Skin epidermis (tissue), 12 donors: ENCODE measurements around the gene ABL1.
"Not testable (repeated sequence)": the region's sequence is repeated elsewhere in the genome, so short reads cannot be mapped to it uniquely, and the experiment has no call there.

Source experiments
- H3K27ac ChIP-seq, 21 experiments: fragments of 200-600 bp; sonication (generic) in 11 of 21; one replicate each; pipeline ENCODE4 v1.5.0; 2020; ENCODE audit warnings: mild to moderate bottlenecking in 3 of 21, inconsistent platforms in 2 of 21, moderate library complexity in 2 of 21
- H3K4me3 ChIP-seq, 7 experiments: fragments of 200-600 bp; sonication (generic) in 2 of 7; one replicate each; pipeline ENCODE4 v1.5.0; 2020; ENCODE audit warnings: inconsistent platforms in 2 of 7, mild to moderate bottlenecking in 2 of 7, moderate library complexity in 1 of 7

Gene ABL1

DNA sequence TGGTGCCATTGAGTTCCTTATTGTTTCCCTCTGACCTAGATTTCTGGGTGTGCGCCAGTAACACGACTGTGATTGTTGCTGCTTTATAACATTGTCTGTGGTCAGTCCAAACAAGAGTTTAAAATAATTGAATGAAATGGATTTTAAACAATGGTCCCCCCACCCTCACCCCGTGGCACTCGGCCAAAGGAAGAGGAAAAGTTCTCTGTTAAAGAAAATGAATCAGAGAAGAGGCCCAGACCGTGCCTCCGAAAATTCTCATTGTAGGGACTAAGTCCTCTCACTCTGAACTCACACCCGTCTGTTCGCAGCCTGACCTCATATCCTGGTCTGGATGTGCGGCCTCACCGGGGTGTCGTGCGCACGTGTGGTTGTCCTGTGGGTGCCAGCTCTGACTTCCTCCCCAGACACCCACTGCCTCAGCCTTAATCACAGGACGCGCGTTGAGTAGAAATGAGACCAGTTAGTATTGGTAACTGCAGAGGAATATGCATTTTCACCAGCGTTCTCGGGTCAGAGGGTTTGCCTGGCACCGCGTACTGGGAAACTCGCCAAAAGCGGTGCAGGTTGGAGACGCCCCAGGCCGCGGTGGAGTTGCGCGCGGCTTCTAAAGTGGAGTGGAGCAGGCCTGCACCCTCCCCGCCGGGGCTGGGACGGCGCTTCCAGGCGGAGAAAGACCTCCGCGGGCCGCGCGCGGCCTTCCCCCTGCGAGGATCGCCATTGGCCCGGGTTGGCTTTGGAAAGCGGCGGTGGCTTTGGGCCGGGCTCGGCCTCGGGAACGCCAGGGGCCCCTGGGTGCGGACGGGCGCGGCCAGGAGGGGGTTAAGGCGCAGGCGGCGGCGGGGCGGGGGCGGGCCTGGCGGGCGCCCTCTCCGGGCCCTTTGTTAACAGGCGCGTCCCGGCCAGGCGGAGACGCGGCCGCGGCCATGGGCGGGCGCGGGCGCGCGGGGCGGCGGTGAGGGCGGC is at the start of gene ABL1:
ABL1 (plus strand) TSS at position 884 of the 966 bp plus-strand sequence. CDS start 193 bp downstream, outside the sequence.
- peak within 1 kb of the TSS; percentile 46 to 64 (median 49) for H3K4me3 ChIP-seq
- peak within 1 kb of the TSS; percentile 68 to 97 (median 91) for H3K27ac ChIP-seq

GRCh38 chr9:130785940-130786508 is 49.0 kb upstream of the ABL1 start:
- Histone ChIP-seq H3K4me3 (no peak overlapping the region), H3K27ac (peak overlapping the region in 2 of 21 experiments; percentile 24 to 26)

- no peak overlapping the region for H3K4me3 ChIP-seq
- peak overlapping the region in 1 of 21 experiments; percentile 24 for H3K27ac ChIP-seq
Observed at GRCh38 chr9:130786526-130786925, 48.5 kb upstream of the ABL1 start.

DNA sequence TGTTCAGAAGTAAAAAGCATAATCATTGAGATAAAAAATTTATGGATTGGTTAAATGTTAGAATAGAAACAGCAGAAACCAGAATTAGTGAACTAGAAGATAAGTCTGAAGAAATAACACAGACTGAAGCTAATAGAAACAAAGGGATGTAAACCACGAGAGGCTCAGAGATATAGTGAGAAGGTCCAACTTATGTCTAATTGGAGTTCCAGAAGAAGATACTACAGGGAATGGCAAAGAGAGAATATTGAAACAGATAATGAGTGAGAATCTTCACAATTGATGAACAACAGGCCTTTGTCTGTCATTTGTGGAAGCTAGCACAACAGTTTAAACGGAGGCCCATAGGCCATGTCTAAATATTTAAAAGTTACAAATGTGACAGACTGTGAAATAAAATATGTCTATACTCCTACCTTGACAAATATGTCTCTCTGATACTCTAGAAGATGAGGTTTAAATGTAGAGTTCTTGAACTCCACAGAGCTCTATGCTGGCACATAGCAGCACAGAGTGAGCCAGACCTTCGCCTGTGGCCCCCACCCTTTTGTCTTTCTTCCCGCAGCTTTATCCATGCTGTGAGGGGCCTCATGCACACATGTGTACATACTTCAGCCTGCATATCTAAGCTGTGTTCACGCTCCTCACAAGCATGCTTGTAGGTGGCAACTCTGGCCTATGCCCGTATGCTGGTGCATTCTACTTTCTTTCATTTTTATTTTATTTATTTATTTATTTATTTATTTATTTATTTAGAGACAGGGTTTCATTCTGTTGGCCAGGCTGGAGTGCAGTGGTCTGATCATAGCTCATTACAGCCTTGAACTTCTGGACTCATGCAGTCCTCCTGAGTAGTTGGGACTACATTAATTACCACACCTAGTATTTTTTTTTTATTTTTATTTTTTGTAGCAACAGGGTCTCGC is 45.0 kb upstream of the ABL1 start:
- H3K27ac ChIP-seq: no peak overlapping the region
- no peak overlapping the region for H3K4me3 ChIP-seq

DNA sequence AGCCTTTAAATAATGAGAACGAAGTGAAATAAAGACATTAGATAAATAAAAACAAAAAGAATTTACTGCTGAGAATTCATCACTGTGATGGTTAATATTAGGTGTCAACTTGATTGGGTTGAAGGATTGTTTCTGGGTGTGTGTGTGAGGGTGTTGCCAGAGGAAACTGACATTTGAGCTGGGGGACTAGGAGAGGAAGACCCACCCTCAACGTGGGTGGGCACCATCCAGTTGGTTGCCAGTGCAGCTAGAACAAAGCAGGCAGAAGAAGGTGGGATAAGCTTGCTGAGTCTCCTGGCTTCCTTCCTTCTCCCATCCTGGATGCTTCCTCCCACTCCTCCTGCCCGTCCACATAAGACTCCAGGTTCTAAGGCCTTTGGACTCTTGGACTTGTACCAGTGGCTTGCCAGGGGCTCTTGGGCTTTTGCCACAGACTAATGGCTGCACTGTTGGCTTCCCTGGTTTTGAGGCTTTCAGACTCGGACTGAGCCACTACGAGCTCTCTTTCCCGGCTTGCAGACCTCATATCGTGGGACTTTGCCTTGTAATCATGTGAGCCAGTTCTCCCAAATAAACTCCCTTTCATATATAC is 43.7 kb upstream of the ABL1 start:
- no peak overlapping the region for H3K27ac ChIP-seq

DNA sequence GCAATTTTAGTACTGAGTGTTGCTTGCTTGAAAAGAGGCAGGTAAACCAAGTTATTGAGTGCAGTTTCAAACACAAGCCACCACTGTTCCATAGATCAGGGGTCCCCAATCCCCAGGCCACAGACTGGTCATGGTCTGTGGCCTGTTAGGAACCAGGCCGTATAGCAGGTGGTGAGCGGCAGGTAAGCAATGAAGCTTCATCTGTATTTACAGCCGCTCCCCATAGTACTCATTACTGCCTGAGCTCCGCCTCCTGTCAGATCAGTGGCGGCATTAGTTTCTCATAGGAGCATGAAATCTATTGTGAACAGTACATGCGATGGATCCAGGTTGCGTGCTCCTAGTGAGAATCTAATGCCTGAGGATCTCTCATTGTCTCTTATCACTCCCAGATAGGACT is 41.5 kb upstream of the ABL1 start:
- H3K4me3 ChIP-seq: no peak overlapping the region
- H3K27ac ChIP-seq: peak overlapping the region in 2 of 21 experiments; percentile 44 to 80

More for the DNA sequence above, 43.7 kb upstream of the ABL1 start:
- no peak overlapping the region for H3K4me3 ChIP-seq

DNA sequence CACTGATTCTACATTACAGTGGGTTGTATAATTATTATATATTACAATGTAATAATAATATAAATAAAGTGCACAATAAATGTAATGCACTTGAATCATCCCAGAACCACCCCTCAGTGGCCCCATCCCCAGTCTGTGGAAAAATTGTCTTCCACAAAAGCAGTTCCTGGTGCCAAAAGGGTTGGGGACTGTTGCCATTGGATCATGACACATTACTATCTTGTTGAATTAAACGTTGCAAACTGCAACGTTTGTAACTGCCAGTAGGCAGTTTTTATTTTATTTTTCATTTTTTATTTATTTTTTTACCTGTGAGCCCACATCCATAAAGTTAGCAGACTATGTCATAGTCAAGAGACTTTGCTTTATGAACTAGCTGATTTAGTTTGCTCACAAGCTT is 41.0 kb upstream of the ABL1 start:
- not testable (repeated sequence) for H3K4me3 ChIP-seq
- peak overlapping the region in 3 of 21 experiments; percentile 44 to 80 (median 63) for H3K27ac ChIP-seq

- not testable (repeated sequence) for H3K4me3 ChIP-seq
- peak overlapping the region in 17 of 21 experiments; percentile 2 to 82 (median 63) for H3K27ac ChIP-seq
Observed at GRCh38 chr9:130794423-130794822, 40.6 kb upstream of the ABL1 start.

DNA sequence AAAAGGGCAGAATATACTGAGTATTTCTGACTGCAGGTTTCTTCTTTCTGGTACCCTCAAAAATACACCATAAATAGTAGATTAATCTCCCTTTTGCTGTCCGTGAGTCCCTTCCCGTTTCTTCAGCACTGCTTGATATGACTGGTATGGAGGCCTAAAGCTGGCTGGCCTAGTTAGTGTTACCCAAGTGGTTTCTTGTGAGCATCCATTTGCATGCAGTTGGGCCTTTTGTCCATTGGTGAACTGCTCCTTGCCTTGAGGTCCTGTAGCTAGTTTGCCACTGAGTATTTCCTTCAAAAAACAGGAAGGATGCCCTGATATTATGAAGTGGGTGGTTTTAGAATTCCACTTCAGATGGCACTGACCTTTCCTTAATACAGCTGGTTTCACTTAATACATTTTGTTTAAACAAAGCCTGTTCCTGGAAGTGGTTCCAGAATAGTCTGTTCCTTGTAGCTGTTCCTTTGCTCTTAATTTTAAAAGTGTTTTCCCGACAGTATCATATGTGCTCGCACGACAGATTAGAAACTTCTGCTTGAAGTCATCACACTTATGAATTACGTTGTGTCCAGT is 40.0 kb upstream of the ABL1 start:
- H3K4me3 ChIP-seq: no peak overlapping the region
- H3K27ac ChIP-seq: peak overlapping the region in 17 of 21 experiments; percentile 2 to 82 (median 63)

GRCh38 chr9:130803116-130803515 is 31.9 kb upstream of the ABL1 start:
- not testable (repeated sequence) for H3K4me3 ChIP-seq, H3K27ac ChIP-seq

- H3K4me3 ChIP-seq: no peak overlapping the region
Observed at GRCh38 chr9:130805510-130806326, 29.3 kb upstream of the ABL1 start.

DNA sequence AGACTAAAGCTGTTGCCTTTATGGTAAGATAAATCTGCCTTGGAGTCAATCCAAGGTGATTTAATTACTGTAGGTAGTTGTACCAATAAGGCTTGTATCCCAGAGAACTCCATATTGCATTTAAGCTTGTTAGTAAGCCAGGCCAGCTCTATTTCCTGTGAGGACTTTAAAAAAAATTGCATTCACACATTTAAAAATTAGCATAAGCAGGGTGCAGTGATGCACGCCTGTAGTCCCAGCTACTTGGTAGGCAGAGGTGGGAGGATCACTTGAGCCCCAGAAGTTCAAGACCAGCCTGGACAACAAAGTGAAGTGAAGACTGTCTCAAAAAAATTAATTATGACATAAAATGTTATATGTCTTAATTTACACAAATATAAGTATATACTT is 28.7 kb upstream of the ABL1 start:
- H3K27ac ChIP-seq: no peak overlapping the region
- H3K4me3 ChIP-seq: no peak overlapping the region

More at GRCh38 chr9:130805510-130806326, 29.3 kb upstream of the ABL1 start:
- peak overlapping the region in 2 of 21 experiments; percentile 2 to 11 for H3K27ac ChIP-seq

GRCh38 chr9:130810609-130811136 is 24.4 kb upstream of the ABL1 start:
- Histone ChIP-seq H3K4me3 (no peak overlapping the region), H3K27ac (no peak overlapping the region)

- Histone ChIP-seq H3K4me3 (no peak overlapping the region), H3K27ac (no peak overlapping the region)
Observed at GRCh38 chr9:130815242-130815808, 19.7 kb upstream of the ABL1 start.

- no peak overlapping the region for H3K27ac ChIP-seq
- H3K4me3 ChIP-seq: no peak overlapping the region
Observed at GRCh38 chr9:130817914-130818313, 17.1 kb upstream of the ABL1 start.

GRCh38 chr9:130820135-130820738 is 14.8 kb upstream of the ABL1 start:
- H3K27ac ChIP-seq: no peak overlapping the region
- no peak overlapping the region for H3K4me3 ChIP-seq

DNA sequence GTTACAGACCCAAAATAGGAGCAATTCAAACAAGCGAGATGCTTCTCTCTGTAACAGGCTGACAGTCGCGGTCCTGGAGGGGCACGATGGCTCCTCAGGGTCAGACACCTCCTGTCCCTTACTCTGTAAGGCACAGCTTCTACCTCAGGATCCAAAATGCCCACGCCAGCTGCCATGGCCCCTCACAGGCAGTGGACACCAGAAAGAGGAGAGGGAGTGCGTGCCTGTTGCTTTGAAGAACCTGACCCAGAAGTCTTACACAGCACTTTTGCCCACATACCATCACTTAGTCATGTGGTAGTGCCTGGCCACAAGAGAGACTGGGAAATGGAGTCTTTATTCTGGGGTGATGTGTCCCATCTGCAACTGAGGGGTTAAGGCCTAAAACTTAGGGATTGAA is 11.6 kb upstream of the ABL1 start:
- no peak overlapping the region for H3K4me3 ChIP-seq
- peak overlapping the region in 9 of 21 experiments; percentile 20 to 80 (median 62) for H3K27ac ChIP-seq
